K562 (cell line): ENCODE measurements around the gene CERCAM. TPM values are rescaled to one million over a fixed set of nuclear protein-coding genes. Genes with fewer than 3 reads are reported as not detected.
A peak's percentile ranks its signal among the peaks of the same experiment; 100 is the strongest.

ENCODE experiments used
- BRF1 ChIP-seq: IDR thresholded peaks from 3 replicates; pipeline ENCODE4 v1.6.1; 2011; ENCODE audit warnings: borderline replicate concordance, mild to moderate bottlenecking; ENCODE audit not compliant: insufficient read length; ENCODE audit errors: extremely low read depth
- ESRRA ChIP-seq: fragments of 450-650 bp; IDR thresholded peaks from 2 replicates; pipeline ENCODE4 v1.6.1; 2014; ENCODE audit warnings: low read depth, mild to moderate bottlenecking, moderate library complexity, borderline replicate concordance
- FUS ChIP-seq: fragments of 200-400 bp; formaldehyde crosslinking; optimal IDR thresholded peaks from 2 replicates; pipeline ENCODE3; 2017; ENCODE audit warnings: low read depth, low read length
- GABPB1 ChIP-seq: sonication (generic); formaldehyde crosslinking; IDR thresholded peaks from 2 replicates; pipeline ENCODE4 v1.8.0; 2022; ENCODE audit warnings: mild to moderate bottlenecking, missing genetic modification reagents
- MEF2D ChIP-seq: conservative IDR thresholded peaks from 2 replicates; pipeline ENCODE4 v1.6.1; 2016; ENCODE audit warnings: low read depth, missing genetic modification characterization, missing compliant biosample characterization
- NR2C2 ChIP-seq, 2 experiments: fragments of 200-800 bp in 1 of 2; sonication (Bioruptor generic) in 1 of 2; sonication (generic) in 1 of 2; formaldehyde crosslinking in 1 of 2; IDR thresholded peaks; 2 replicates each; pipeline versions ENCODE4 v1.6.1 to v1.8.0; 2016 to 2022; ENCODE audit warnings: mild to moderate bottlenecking in 1 of 2, missing compliant biosample characterization in 1 of 2, missing genetic modification characterization in 1 of 2, missing genetic modification reagents in 1 of 2
- PHB2 ChIP-seq: fragments of 450-650 bp; IDR thresholded peaks from 2 replicates; pipeline ENCODE4 v1.6.1; 2017; ENCODE audit warnings: low read depth
- PTRF ChIP-seq: fragments of 450-650 bp; IDR thresholded peaks from 2 replicates; pipeline ENCODE4 v1.6.1; 2016; ENCODE audit warnings: mild to moderate bottlenecking, missing genetic modification characterization, missing compliant biosample characterization
- SMARCE1 ChIP-seq: fragments of 450-650 bp; IDR thresholded peaks from 2 replicates; pipeline ENCODE4 v1.7.1; 2016; ENCODE audit warnings: mild to moderate bottlenecking
- STAT5A ChIP-seq: IDR thresholded peaks from 2 replicates; pipeline ENCODE4 v1.6.1; 2012; ENCODE audit warnings: low read length, inconsistent platforms, borderline replicate concordance
- TEAD2 ChIP-seq: fragments of 450-650 bp; IDR thresholded peaks from 2 replicates; pipeline ENCODE4 v1.6.1; 2016; ENCODE audit warnings: missing genetic modification characterization, control low read depth, missing compliant biosample characterization
- TEAD4 ChIP-seq, 2 experiments: sonication (generic) in 1 of 2; formaldehyde crosslinking in 1 of 2; IDR thresholded peaks; 2 replicates each; pipeline versions ENCODE4 v1.6.1 to v1.8.0; 2012 to 2022; ENCODE audit warnings: borderline replicate concordance in 1 of 2, inconsistent platforms in 1 of 2, low read length in 1 of 2, mild to moderate bottlenecking in 1 of 2, missing genetic modification reagents in 1 of 2
- ZEB2 ChIP-seq: fragments of 450-650 bp; IDR thresholded peaks from 2 replicates; pipeline ENCODE4 v1.6.1; 2016
- ZKSCAN8 ChIP-seq: fragments of 200-800 bp; sonication (Bioruptor generic); IDR thresholded peaks from 2 replicates; pipeline ENCODE4 v1.6.1; 2016; ENCODE audit warnings: missing genetic modification characterization, missing compliant biosample characterization
- ZNF785 ChIP-seq: fragments of 250-450 bp; sonication (Bioruptor Pico); IDR thresholded peaks from 2 replicates; pipeline ENCODE4 v1.4.0; 2020; ENCODE audit warnings: mild to moderate bottlenecking
- ZSCAN32 ChIP-seq: fragments of 450-650 bp; formaldehyde crosslinking; IDR thresholded peaks from 2 replicates; pipeline ENCODE4 v1.4.0; 2020; ENCODE audit warnings: mild to moderate bottlenecking, moderate library complexity
- polyA plus RNA-seq, 8 experiments: library from polyadenylated mRNA; depleted of rRNA in 4 of 8; stranded (reverse) in 5 of 8; unstranded in 3 of 8; fragments of >200 nt; fragmentation: Nextera tagmentation in 2 of 8; fragmentation: Illumina TruSeq in 1 of 8; extraction: Ambion mirVana in 2 of 8; extraction: Trizol in 1 of 8; gene quantifications; 2 replicates each; pipeline versions ENCODE4 v1.2.1 to v1.2.3, GENCODE V29; 2011 to 2014; ENCODE audit warnings: inconsistent platforms in 1 of 8, missing spikeins in 1 of 8
- total RNA-seq, 7 experiments: library from RNA; depleted of rRNA in 6 of 7; stranded (reverse); fragments of >200 nt in 6 of 7; fragmentation: Illumina TruSeq in 2 of 7; extraction: Trizol in 2 of 7; gene quantifications; 2 replicates each; pipeline versions ENCODE4 v1.2.1 to v1.2.3, GENCODE V29; 2011 to 2021; ENCODE audit warnings: low replicate concordance in 1 of 7
- TF ChIP-seq, protein P1 (sequence below): IDR thresholded peaks from 2 replicates; pipeline ENCODE4 v1.6.1; 2011; ENCODE audit warnings: borderline replicate concordance, low read depth, mild to moderate bottlenecking, moderate library complexity, low read length; ENCODE audit not compliant: insufficient read depth, poor library complexity, severe bottlenecking
- TF ChIP-seq, protein P2 (sequence below): fragments of 250-450 bp; sonication (Bioruptor Pico); IDR thresholded peaks from 2 replicates; pipeline ENCODE4 v1.4.0; 2020; ENCODE audit warnings: mild to moderate bottlenecking, moderate library complexity, borderline replicate concordance
- TF ChIP-seq, protein P3 (sequence below), 2 experiments: fragments of 450-650 bp in 1 of 2; IDR thresholded peaks; 2 replicates each; pipeline ENCODE4 v1.6.1; 2011 to 2017; ENCODE audit warnings: low read depth in 2 of 2, antibody characterized with exemption in 1 of 2, borderline replicate concordance in 1 of 2, low read length in 1 of 2, mild to moderate bottlenecking in 1 of 2, mixed read lengths in 1 of 2; ENCODE audit not compliant: control insufficient read depth in 1 of 2

Gene CERCAM
- total and polyA plus RNA-seq, 9 of the 15 experiments (the other 6 are each of a cell fraction or from before 2014, with no cell fraction given): 0.75 to 24.0 (median 18.0) TPM

DNA sequence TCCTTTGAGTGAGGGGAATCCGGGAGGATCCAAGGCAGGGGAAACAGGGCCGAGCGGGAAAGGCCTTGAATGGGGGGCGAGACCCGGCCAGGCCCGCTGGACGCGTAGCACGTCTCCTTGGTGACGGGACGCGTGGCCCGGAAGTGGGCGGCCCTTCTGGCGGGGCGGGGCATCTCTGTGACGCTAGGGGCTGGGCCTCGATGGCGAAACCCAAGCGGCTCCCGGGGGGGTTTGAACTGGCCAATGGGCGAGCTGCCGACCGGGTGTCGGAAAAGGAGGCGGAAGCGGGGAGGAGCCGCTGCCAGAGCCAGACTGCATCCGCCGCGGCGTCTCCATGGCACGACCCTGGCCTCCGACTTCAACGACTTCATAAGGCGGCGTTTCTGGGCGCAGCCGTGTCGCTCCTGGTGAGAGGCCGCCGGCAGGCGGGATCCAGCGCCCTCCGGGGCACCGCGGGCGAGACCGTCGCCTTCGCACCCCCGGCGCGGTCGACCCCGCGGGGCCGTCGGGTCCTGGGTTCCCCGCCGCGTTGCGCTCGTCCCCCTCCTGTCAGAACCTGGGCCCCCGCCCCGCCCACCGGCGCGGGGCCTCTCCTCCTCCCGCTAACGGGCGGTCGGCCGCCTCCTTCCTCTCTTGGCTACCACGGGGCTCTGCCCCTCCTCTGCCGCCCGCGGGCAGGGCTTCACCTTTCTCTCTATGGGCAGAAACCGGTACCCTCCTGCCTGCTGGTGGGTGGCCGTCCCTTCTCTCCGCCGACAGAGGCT is 35.4 kb downstream of the CERCAM start, which contains the start of gene ODF2 (continued):
- TF ChIP-seq PTRF (tag) (no peak), FUS (peak; percentile 23), ZNF785 (no peak), STAT5A (no peak), TEAD4 (IDR thresholded peaks at IDR 0.05; ENCODE audit: low read length) (no peak), TEAD4 (CRISPR knock-in tag; IDR thresholded peaks at IDR 0.05; ENCODE audit: borderline replicate concordance) (no peak), GABPB1 (CRISPR knock-in tag) (peak; percentile 87), NR2C2 (CRISPR knock-in tag; IDR thresholded peaks at IDR 0.05) (no peak), NR2C2 (tag; IDR thresholded peaks at IDR 0.05) (no peak), ZKSCAN8 (CRISPR knock-in tag) (no peak), BRF1 (no peak), ZEB2 (no peak), ZSCAN32 (CRISPR knock-in tag) (no peak), MEF2D (tag) (no peak), TEAD2 (no peak), PHB2 (no peak), ESRRA (no peak; the same call in 1 of the 2 replicates), SMARCE1 (no peak)
- TF ChIP-seq, protein P1, sequence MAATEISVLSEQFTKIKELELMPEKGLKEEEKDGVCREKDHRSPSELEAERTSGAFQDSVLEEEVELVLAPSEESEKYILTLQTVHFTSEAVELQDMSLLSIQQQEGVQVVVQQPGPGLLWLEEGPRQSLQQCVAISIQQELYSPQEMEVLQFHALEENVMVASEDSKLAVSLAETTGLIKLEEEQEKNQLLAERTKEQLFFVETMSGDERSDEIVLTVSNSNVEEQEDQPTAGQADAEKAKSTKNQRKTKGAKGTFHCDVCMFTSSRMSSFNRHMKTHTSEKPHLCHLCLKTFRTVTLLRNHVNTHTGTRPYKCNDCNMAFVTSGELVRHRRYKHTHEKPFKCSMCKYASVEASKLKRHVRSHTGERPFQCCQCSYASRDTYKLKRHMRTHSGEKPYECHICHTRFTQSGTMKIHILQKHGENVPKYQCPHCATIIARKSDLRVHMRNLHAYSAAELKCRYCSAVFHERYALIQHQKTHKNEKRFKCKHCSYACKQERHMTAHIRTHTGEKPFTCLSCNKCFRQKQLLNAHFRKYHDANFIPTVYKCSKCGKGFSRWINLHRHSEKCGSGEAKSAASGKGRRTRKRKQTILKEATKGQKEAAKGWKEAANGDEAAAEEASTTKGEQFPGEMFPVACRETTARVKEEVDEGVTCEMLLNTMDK: no peak
- TF ChIP-seq, protein P2, sequence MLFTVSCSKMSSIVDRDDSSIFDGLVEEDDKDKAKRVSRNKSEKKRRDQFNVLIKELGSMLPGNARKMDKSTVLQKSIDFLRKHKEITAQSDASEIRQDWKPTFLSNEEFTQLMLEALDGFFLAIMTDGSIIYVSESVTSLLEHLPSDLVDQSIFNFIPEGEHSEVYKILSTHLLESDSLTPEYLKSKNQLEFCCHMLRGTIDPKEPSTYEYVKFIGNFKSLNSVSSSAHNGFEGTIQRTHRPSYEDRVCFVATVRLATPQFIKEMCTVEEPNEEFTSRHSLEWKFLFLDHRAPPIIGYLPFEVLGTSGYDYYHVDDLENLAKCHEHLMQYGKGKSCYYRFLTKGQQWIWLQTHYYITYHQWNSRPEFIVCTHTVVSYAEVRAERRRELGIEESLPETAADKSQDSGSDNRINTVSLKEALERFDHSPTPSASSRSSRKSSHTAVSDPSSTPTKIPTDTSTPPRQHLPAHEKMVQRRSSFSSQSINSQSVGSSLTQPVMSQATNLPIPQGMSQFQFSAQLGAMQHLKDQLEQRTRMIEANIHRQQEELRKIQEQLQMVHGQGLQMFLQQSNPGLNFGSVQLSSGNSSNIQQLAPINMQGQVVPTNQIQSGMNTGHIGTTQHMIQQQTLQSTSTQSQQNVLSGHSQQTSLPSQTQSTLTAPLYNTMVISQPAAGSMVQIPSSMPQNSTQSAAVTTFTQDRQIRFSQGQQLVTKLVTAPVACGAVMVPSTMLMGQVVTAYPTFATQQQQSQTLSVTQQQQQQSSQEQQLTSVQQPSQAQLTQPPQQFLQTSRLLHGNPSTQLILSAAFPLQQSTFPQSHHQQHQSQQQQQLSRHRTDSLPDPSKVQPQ (CRISPR knock-in tag): no peak
- TF ChIP-seq, protein P3, sequence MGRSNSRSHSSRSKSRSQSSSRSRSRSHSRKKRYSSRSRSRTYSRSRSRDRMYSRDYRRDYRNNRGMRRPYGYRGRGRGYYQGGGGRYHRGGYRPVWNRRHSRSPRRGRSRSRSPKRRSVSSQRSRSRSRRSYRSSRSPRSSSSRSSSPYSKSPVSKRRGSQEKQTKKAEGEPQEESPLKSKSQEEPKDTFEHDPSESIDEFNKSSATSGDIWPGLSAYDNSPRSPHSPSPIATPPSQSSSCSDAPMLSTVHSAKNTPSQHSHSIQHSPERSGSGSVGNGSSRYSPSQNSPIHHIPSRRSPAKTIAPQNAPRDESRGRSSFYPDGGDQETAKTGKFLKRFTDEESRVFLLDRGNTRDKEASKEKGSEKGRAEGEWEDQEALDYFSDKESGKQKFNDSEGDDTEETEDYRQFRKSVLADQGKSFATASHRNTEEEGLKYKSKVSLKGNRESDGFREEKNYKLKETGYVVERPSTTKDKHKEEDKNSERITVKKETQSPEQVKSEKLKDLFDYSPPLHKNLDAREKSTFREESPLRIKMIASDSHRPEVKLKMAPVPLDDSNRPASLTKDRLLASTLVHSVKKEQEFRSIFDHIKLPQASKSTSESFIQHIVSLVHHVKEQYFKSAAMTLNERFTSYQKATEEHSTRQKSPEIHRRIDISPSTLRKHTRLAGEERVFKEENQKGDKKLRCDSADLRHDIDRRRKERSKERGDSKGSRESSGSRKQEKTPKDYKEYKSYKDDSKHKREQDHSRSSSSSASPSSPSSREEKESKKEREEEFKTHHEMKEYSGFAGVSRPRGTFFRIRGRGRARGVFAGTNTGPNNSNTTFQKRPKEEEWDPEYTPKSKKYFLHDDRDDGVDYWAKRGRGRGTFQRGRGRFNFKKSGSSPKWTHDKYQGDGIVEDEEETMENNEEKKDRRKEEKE (IDR thresholded peaks at IDR 0.05; ENCODE audit: borderline replicate concordance in 1 of 2, control insufficient read depth in 1 of 2, low read depth in 2 of 2, low read length in 1 of 2): no peak
